Esophagus muscularis mucosa (tissue), 4 donors: ENCODE data around the gene CBFA2T2. TPM values are rescaled to one million over a fixed set of nuclear protein-coding genes. Genes with fewer than 3 reads are reported as not detected.
"Not testable (repeated sequence)": the region's sequence is repeated elsewhere in the genome, so short reads cannot be mapped to it uniquely, and the experiment has no call there.

Experiments
- DNase-seq: peaks from one replicate; pipeline ENCODE4 v3.0.0-alpha.2; 2017; ENCODE audit errors: extremely low spot score
- H3K27ac ChIP-seq, 4 donors: fragments of 200-600 bp; sonication (generic); replicated peaks in 1 of 4; 1 replicate in 3 of 4; 2 replicates in 1 of 4; pipeline ENCODE4 v1.5.1; 2016 to 2019; ENCODE audit warnings: mild to moderate bottlenecking in 1 of 4
- H3K27me3 ChIP-seq, 4 donors: fragments of 200-600 bp; sonication (generic); one replicate each; pipeline versions ENCODE4 v1.5.1 to v1.6.0; 2016 to 2019
- H3K36me3 ChIP-seq, 4 donors: fragments of 200-600 bp; sonication (generic); one replicate each; pipeline ENCODE4 v1.5.1; 2016 to 2019
- H3K4me1 ChIP-seq, 4 donors: fragments of 200-600 bp; sonication (generic); one replicate each; pipeline ENCODE4 v1.5.1; 2016 to 2019
- H3K4me3 ChIP-seq, 4 donors: fragments of 200-600 bp; sonication (generic); 1 replicate in 2 of 4; 2 replicates in 2 of 4; pipeline ENCODE4 v1.5.1; 2016 to 2019; ENCODE audit warnings: mild to moderate bottlenecking in 4 of 4, moderate library complexity in 1 of 4
- H3K9me3 ChIP-seq, 4 donors: fragments of 200-600 bp; sonication (generic); 1 replicate in 3 of 4; 2 replicates in 1 of 4; pipeline ENCODE4 v1.5.1; 2016 to 2019
- CTCF ChIP-seq, 3 experiments: fragments of 200-600 bp in 2 of 3; fragments of 450-650 bp in 1 of 3; sonication (generic) in 2 of 3; IDR thresholded peaks; one replicate each; pipeline ENCODE4 v1.5.1; 2017 to 2019; ENCODE audit warnings: antibody characterized with exemption in 3 of 3, mild to moderate bottlenecking in 2 of 3, moderate library complexity in 1 of 3
- EP300 ChIP-seq: sonication (generic); formaldehyde crosslinking; IDR thresholded peaks from one replicate; pipeline ENCODE4 v1.6.1; 2017; ENCODE audit warnings: antibody characterized with exemption
- POLR2A ChIP-seq: fragments of 450-650 bp; IDR thresholded peaks from one replicate; pipeline ENCODE4 v1.6.1; 2017; ENCODE audit warnings: antibody characterized with exemption, moderate library complexity, mild to moderate bottlenecking, low read depth
- POLR2AphosphoS5 ChIP-seq, 2 donors: sonication (generic); formaldehyde crosslinking; IDR thresholded peaks; one replicate each; pipeline ENCODE4 v1.6.1; 2017; ENCODE audit warnings: antibody characterized with exemption in 2 of 2
- WGBS: methylation state at CpG from one replicate; pipeline ENCODE4 v1.1.5; 2018; 5-methylcytosine and 5-hydroxymethylcytosine counted together
- intact Hi-C: fragments of 100-400 bp; cut with DNase I; formaldehyde crosslinking; loops from one replicate; pipeline ENCODE4 v1.15.1; 2023
- total RNA-seq, 4 donors: library from RNA; depleted of rRNA; stranded (reverse); fragments of >200 nt; gene quantifications; one replicate each; pipeline versions ENCODE4 v1.1.0 to v1.2.1, GENCODE V29; 2016

The CBFA2T2 gene
- total RNA-seq, 4 donors from 2014 or later: 11.3 to 17.7 (median 14.6) TPM

- DNase-seq: no peak
- no peak for TF ChIP-seq CTCF (IDR thresholded peaks at IDR 0.05)
- TF ChIP-seq POLR2AphosphoS5 (IDR thresholded peaks at IDR 0.05): no peak
- TF ChIP-seq EP300: no peak
- no peak for TF ChIP-seq POLR2A
These were observed 66.3 kb downstream of the CBFA2T2 start for GRCh38 chr20:33556246-33556645.

GRCh38 chr20:33558348-33559144 is 68.7 kb downstream of the CBFA2T2 start:
- Histone ChIP-seq H3K4me1 (peaks cover 12 to 54% (median 50%) of the 10 kb centered on the region in 4 donors), H3K9me3 (no peaks in the 10 kb centered on the region), H3K27me3 (no peaks in the 10 kb centered on the region), H3K27ac (no peak overlapping the region), H3K4me3 (no peak overlapping the region), H3K36me3 (peaks cover 0 to 6% (median 5%) of the 10 kb centered on the region in 4 donors)
- intact Hi-C loops: loop anchor here (10.0 kb wide), 1 partner anchor 64 kb away; the partner anchor contains the start of gene CBFA2T2
- no peak for DNase-seq
- TF ChIP-seq EP300: no peak
- no peak for TF ChIP-seq CTCF (IDR thresholded peaks at IDR 0.05)
- WGBS: 92% methylated on average over 9 of the region's 9 CpGs

More at GRCh38 chr20:33556246-33556645, 66.3 kb downstream of the CBFA2T2 start:
- no peaks in the 10 kb centered on the region for H3K27me3 ChIP-seq
- H3K4me3 ChIP-seq: no peak overlapping the region
- peaks cover 5 to 48% (median 40%) of the 10 kb centered on the region in 4 donors for H3K4me1 ChIP-seq
- intact Hi-C loops: loop anchor here (10.0 kb wide), 1 partner anchor 61 kb away; the partner anchor contains the start of gene CBFA2T2
- no peaks in the 10 kb centered on the region for H3K9me3 ChIP-seq
- H3K27ac ChIP-seq: peak overlapping the region in 3 of 4 donors; percentile 58 to 64 (median 59)
- 82% methylated on average over 3 of the region's 3 CpGs for WGBS
- H3K36me3 ChIP-seq: peaks cover 0 to 8% (median 5%) of the 10 kb centered on the region in 4 donors

GRCh38 chr20:33559212-33559611 is 69.3 kb downstream of the CBFA2T2 start:
- H3K27ac ChIP-seq: peak overlapping the region in 2 of 4 donors; percentile 52 to 61
- 94% methylated on average over 1 of the region's 2 CpGs for WGBS
- no peaks in the 10 kb centered on the region for H3K9me3 ChIP-seq
- TF ChIP-seq POLR2AphosphoS5 (IDR thresholded peaks at IDR 0.05): no peak
- TF ChIP-seq POLR2A: no peak
- TF ChIP-seq EP300: no peak
- TF ChIP-seq CTCF (IDR thresholded peaks at IDR 0.05): no peak
- H3K4me3 ChIP-seq: no peak overlapping the region
- H3K4me1 ChIP-seq: peaks cover 10 to 54% (median 48%) of the 10 kb centered on the region in 4 donors
- no peak for DNase-seq
- intact Hi-C loops: loop anchor here (10.0 kb wide), 1 partner anchor 64 kb away; the partner anchor contains the start of gene CBFA2T2
- H3K36me3 ChIP-seq: peaks cover 0 to 6% (median 5%) of the 10 kb centered on the region in 4 donors
- no peaks in the 10 kb centered on the region for H3K27me3 ChIP-seq

- Histone ChIP-seq H3K9me3 (no peaks in the 10 kb centered on the region), H3K27me3 (no peaks in the 10 kb centered on the region), H3K4me1 (peaks cover 6 to 46% (median 39%) of the 10 kb centered on the region in 4 donors), H3K4me3 (no peak overlapping the region), H3K27ac (peak overlapping the region in 3 of 4 donors; percentile 12 to 61 (median 52)), H3K36me3 (peaks cover 0 to 6% (median 5%) of the 10 kb centered on the region in 4 donors)
- intact Hi-C loops: no loop called here
- WGBS: 88% methylated on average over 2 of the region's 2 CpGs
- no peak for TF ChIP-seq EP300
- TF ChIP-seq POLR2A: no peak
- no peak for TF ChIP-seq CTCF (IDR thresholded peaks at IDR 0.05)
- no peak for TF ChIP-seq POLR2AphosphoS5 (IDR thresholded peaks at IDR 0.05)
- no peak for DNase-seq
These were observed 70.1 kb downstream of the CBFA2T2 start for GRCh38 chr20:33560026-33560425.

GRCh38 chr20:33561053-33561452 is 71.2 kb downstream of the CBFA2T2 start:
- intact Hi-C loops, H3K36me3 ChIP-seq, H3K4me3 ChIP-seq, H3K27me3 ChIP-seq, H3K9me3 ChIP-seq, DNase-seq: not testable (repeated sequence)
- 97% methylated on average over 6 of the region's 6 CpGs for WGBS
- peaks cover 6 to 42% (median 31%) of the 10 kb centered on the region in 4 donors for H3K4me1 ChIP-seq
- peak overlapping the region; percentile 20 to 61 (median 56) for H3K27ac ChIP-seq
